H9 (cell line): Measurements from ENCODE around the gene ZBTB25. TPM values are rescaled to one million over a fixed set of nuclear protein-coding genes. Genes with fewer than 3 reads are reported as not detected.

ENCODE experiments used
- DNase-seq: peaks from one replicate; pipeline ENCODE4 v3.0.0-alpha.2; 2017
- H2AFZ ChIP-seq: one replicate; pipeline ENCODE4 v1.6.1; 2013; ENCODE audit warnings: mild to moderate bottlenecking, low read length, control low read depth, moderate library complexity
- H2AK5ac ChIP-seq: 2 replicates; pipeline ENCODE4 v1.6.1; 2013; ENCODE audit warnings: low read length, control low read depth, mixed read lengths; ENCODE audit not compliant: insufficient read length
- H2BK120ac ChIP-seq: one replicate; pipeline ENCODE4 v1.6.1; 2013; ENCODE audit warnings: low read depth, mild to moderate bottlenecking, low read length, control low read depth, inconsistent platforms; ENCODE audit not compliant: poor library complexity, severe bottlenecking
- H2BK12ac ChIP-seq: 2 replicates; pipeline ENCODE4 v1.6.1; 2013; ENCODE audit warnings: low read length, control low read depth, mixed read lengths, low read depth; ENCODE audit not compliant: insufficient read length
- H2BK15ac ChIP-seq: 2 replicates; pipeline ENCODE4 v1.6.1; 2013; ENCODE audit warnings: low read depth, low read length, control low read depth
- H2BK20ac ChIP-seq: one replicate; pipeline ENCODE4 v1.6.1; 2013; ENCODE audit warnings: low read depth, mild to moderate bottlenecking, low read length, control low read depth, inconsistent platforms; ENCODE audit not compliant: poor library complexity, severe bottlenecking
- H2BK5ac ChIP-seq: 2 replicates; pipeline ENCODE4 v1.6.1; 2013; ENCODE audit warnings: low read length, control low read depth, mixed read lengths; ENCODE audit not compliant: insufficient read length
- H3K14ac ChIP-seq: 2 replicates; pipeline ENCODE4 v1.6.1; 2013; ENCODE audit warnings: low read length, control low read depth; ENCODE audit not compliant: insufficient read depth
- H3K18ac ChIP-seq: 2 replicates; pipeline ENCODE4 v1.6.1; 2013; ENCODE audit warnings: low read depth, mild to moderate bottlenecking, mixed read lengths, low read length, control low read depth; ENCODE audit not compliant: insufficient read length
- H3K23ac ChIP-seq: 2 replicates; pipeline ENCODE4 v1.6.1; 2013; ENCODE audit warnings: low read length, control low read depth, mixed read lengths, low read depth; ENCODE audit not compliant: insufficient read length
- H3K23me2 ChIP-seq: 2 replicates; pipeline ENCODE4 v1.6.1; 2013; ENCODE audit warnings: low read depth, mild to moderate bottlenecking, mixed read lengths, low read length, control low read depth; ENCODE audit not compliant: insufficient read length, poor library complexity, severe bottlenecking
- H3K27ac ChIP-seq: 2 replicates; pipeline ENCODE4 v1.5.1; 2013; ENCODE audit warnings: low read length, control low read depth, mixed read lengths, low read depth; ENCODE audit not compliant: insufficient read length
- H3K27me3 ChIP-seq: 2 replicates; pipeline ENCODE4 v1.6.1; 2013; ENCODE audit warnings: low read length, control low read depth, inconsistent platforms; ENCODE audit not compliant: insufficient read depth
- H3K4ac ChIP-seq: 2 replicates; pipeline ENCODE4 v1.6.1; 2013; ENCODE audit warnings: low read depth, mild to moderate bottlenecking, control low read depth, inconsistent platforms, low read length, moderate library complexity
- H3K4me1 ChIP-seq: 2 replicates; pipeline ENCODE4 v1.6.1; 2013; ENCODE audit warnings: low read length, control low read depth, inconsistent platforms; ENCODE audit not compliant: insufficient read depth
- H3K4me2 ChIP-seq: 2 replicates; pipeline ENCODE4 v1.6.1; 2013; ENCODE audit warnings: low read length, control low read depth, mixed read lengths; ENCODE audit not compliant: insufficient read length, insufficient read depth
- H3K56ac ChIP-seq: 2 replicates; pipeline ENCODE4 v1.6.1; 2013; ENCODE audit warnings: low read depth, mild to moderate bottlenecking, mixed read lengths, low read length, control low read depth; ENCODE audit not compliant: insufficient read length
- H3K79me1 ChIP-seq: 2 replicates; pipeline ENCODE4 v1.6.1; 2013; ENCODE audit warnings: low read depth, mild to moderate bottlenecking, moderate library complexity, low read length, control low read depth, inconsistent platforms; ENCODE audit not compliant: insufficient read depth, poor library complexity, severe bottlenecking
- H3K79me2 ChIP-seq: 2 replicates; pipeline ENCODE4 v1.6.1; 2013; ENCODE audit warnings: low read length, control low read depth, inconsistent platforms; ENCODE audit not compliant: insufficient read depth
- H3K9ac ChIP-seq: 2 replicates; pipeline ENCODE4 v1.6.1; 2013; ENCODE audit warnings: low read length, control low read depth, mixed read lengths; ENCODE audit not compliant: insufficient read length; ENCODE audit errors: extremely low read depth
- H3K9me3 ChIP-seq: one replicate; pipeline ENCODE4 v1.6.1; 2013; ENCODE audit warnings: low read depth, low read length, inconsistent platforms; ENCODE audit not compliant: control insufficient read depth
- H3T11ph ChIP-seq: one replicate; pipeline ENCODE4 v1.6.1; 2013; ENCODE audit warnings: mild to moderate bottlenecking, low read length, control low read depth, inconsistent platforms
- H4K20me1 ChIP-seq: one replicate; pipeline ENCODE4 v1.6.1; 2013; ENCODE audit not compliant: control insufficient read depth, insufficient read length, insufficient read depth
- H4K5ac ChIP-seq: 2 replicates; pipeline ENCODE4 v1.6.1; 2013; ENCODE audit warnings: low read depth, mild to moderate bottlenecking, mixed read lengths, low read length, control low read depth; ENCODE audit not compliant: insufficient read length
- H4K8ac ChIP-seq: replicated peaks from 2 replicates; pipeline ENCODE4 v1.6.1; 2013; ENCODE audit warnings: low read length, control low read depth, mixed read lengths, low read depth; ENCODE audit not compliant: insufficient read length
- H4K91ac ChIP-seq: 2 replicates; pipeline ENCODE4 v1.6.1; 2013; ENCODE audit warnings: low read depth, mild to moderate bottlenecking, moderate library complexity, mixed read lengths, low read length, control low read depth; ENCODE audit not compliant: insufficient read length
- H3K27ac Mint-ChIP-seq, 3 experiments: 2 replicates in 2 of 3; 3 replicates in 1 of 3; pipeline ENCODE4 v1.8.0; 2020 to 2021; ENCODE audit warnings: mixed read lengths in 3 of 3, mild to moderate bottlenecking in 1 of 3, moderate library complexity in 1 of 3
- H3K27me3 Mint-ChIP-seq: 2 replicates; pipeline ENCODE4 v1.8.0; 2021; ENCODE audit warnings: low read depth, mild to moderate bottlenecking, moderate library complexity, mixed read lengths
- H3K36me3 Mint-ChIP-seq, 3 experiments: 2 replicates in 2 of 3; 3 replicates in 1 of 3; pipeline ENCODE4 v1.8.0; 2020 to 2021; ENCODE audit warnings: low read depth in 3 of 3, mixed read lengths in 3 of 3; ENCODE audit not compliant: insufficient read depth in 1 of 3
- H3K4me1 Mint-ChIP-seq, 2 experiments: 2 replicates each; pipeline ENCODE4 v1.8.0; 2020; ENCODE audit warnings: mixed read lengths in 2 of 2
- H3K4me3 Mint-ChIP-seq, 2 experiments: 2 replicates in 1 of 2; 3 replicates in 1 of 2; pipeline ENCODE4 v1.8.0; 2020 to 2021; ENCODE audit warnings: mild to moderate bottlenecking in 2 of 2, mixed read lengths in 2 of 2, moderate library complexity in 1 of 2
- H3K9me3 Mint-ChIP-seq, 2 experiments: 2 replicates in 1 of 2; 3 replicates in 1 of 2; pipeline ENCODE4 v1.8.0; 2020; ENCODE audit warnings: mild to moderate bottlenecking in 2 of 2, mixed read lengths in 2 of 2, moderate library complexity in 1 of 2
- CTCF ChIP-seq: fragments of 200-600 bp; sonication (generic); conservative IDR thresholded peaks from 3 replicates; pipeline ENCODE4 v1.8.0; 2021; ENCODE audit warnings: antibody characterized with exemption, mild to moderate bottlenecking
- WGBS: extraction: QIAGEN DNeasy Blood & Tissue Kit; methylation state at CpG from one replicate; pipeline ENCODE4 v1.1.7; 2013; ENCODE audit warnings: missing lambda C conversion rate, low lambda C conversion rate, mixed read lengths; ENCODE audit not compliant: insufficient read length; ENCODE audit errors: extremely low coverage; 5-methylcytosine and 5-hydroxymethylcytosine counted together
- total RNA-seq: library from RNA; stranded (reverse); gene quantifications from 2 replicates; pipeline ENCODE4 v1.2.1, GENCODE V29; 2021

Gene ZBTB25
- total RNA-seq, 1 experiment from 2014 or later = 8.2 TPM

- no peak overlapping the region for H3K9ac ChIP-seq
- H3K9me3 ChIP-seq = no peaks in the 10 kb centered on the region
- no peak overlapping the region for H2BK5ac ChIP-seq
- Mint-ChIP-seq H3K4me3 (no peak overlapping the region), H3K27me3 (peaks cover 2% of the 10 kb centered on the region), H3K9me3 (peaks cover 24 to 26% of the 10 kb centered on the region in 2 experiments), H3K4me1 (peaks cover 47 to 48% of the 10 kb centered on the region in 2 experiments), H3K36me3 (peaks cover 21 to 26% (median 21%) of the 10 kb centered on the region in 3 experiments; a peak in 6 of 7 replicates), H3K27ac (no peak overlapping the region)
- no peak overlapping the region for H2AK5ac ChIP-seq
- H3K14ac ChIP-seq = no peak overlapping the region
- H3K27ac ChIP-seq = no peak overlapping the region
- H3K27me3 ChIP-seq = no peaks in the 10 kb centered on the region
- TF ChIP-seq CTCF = no peak
- H2BK15ac ChIP-seq = no peak overlapping the region
- no CpG with 5 or more reads among the region's 73 CpGs for WGBS
- H4K5ac ChIP-seq = no peak overlapping the region
- no peak for DNase-seq
- H3K79me1 ChIP-seq = no peaks in the 10 kb centered on the region
- no peak overlapping the region for H4K8ac ChIP-seq
- peaks cover 6% of the 10 kb centered on the region for H3K23me2 ChIP-seq
- no peak overlapping the region for H2AFZ ChIP-seq
- no peak overlapping the region for H3K18ac ChIP-seq
- H3K4me1 ChIP-seq = no peaks in the 10 kb centered on the region
- H3K4ac ChIP-seq = no peak overlapping the region
- H2BK120ac ChIP-seq = no peak overlapping the region
- no peak overlapping the region for H2BK20ac ChIP-seq
- H3K4me2 ChIP-seq = peak overlapping the region; percentile 66
- H3T11ph ChIP-seq = no peak overlapping the region
- no peak overlapping the region for H2BK12ac ChIP-seq
- H3K56ac ChIP-seq = no peak overlapping the region
- H4K20me1 ChIP-seq = no peaks in the 10 kb centered on the region
- H3K23ac ChIP-seq = no peak overlapping the region
- no peaks in the 10 kb centered on the region for H3K79me2 ChIP-seq
- no peak overlapping the region for H4K91ac ChIP-seq
Measured at GRCh38 chr14:64541261-64541971, 37.8 kb upstream of the ZBTB25 start.
